Tibial nerve (tissue), 4 donors: ENCODE measurements around the gene CALU. TPM values are rescaled to one million over a fixed set of nuclear protein-coding genes. Genes with fewer than 3 reads are reported as not detected.
A peak's percentile ranks its signal among the peaks of the same experiment; 100 is the strongest.

Experiments used
- DNase-seq, 2 donors: peaks; one replicate each; pipeline ENCODE4 v3.0.0-alpha.2; 2019; ENCODE audit warnings: low spot score in 2 of 2
- H3K27ac ChIP-seq, 4 donors: fragments of 200-600 bp; sonication (generic) in 3 of 4; one replicate each; pipeline ENCODE4 v1.5.1; 2017 to 2019; ENCODE audit warnings: mild to moderate bottlenecking in 1 of 4
- H3K27me3 ChIP-seq, 2 donors: fragments of 200-600 bp; sonication (generic) in 1 of 2; one replicate each; pipeline versions ENCODE4 v1.5.1 to v1.6.0; 2017 to 2019
- H3K36me3 ChIP-seq, 3 donors: fragments of 200-600 bp; sonication (generic); one replicate each; pipeline ENCODE4 v1.5.1; 2018 to 2019
- H3K4me1 ChIP-seq, 4 donors: fragments of 200-600 bp; sonication (generic) in 3 of 4; one replicate each; pipeline ENCODE4 v1.5.1; 2017 to 2019
- H3K4me3 ChIP-seq, 4 donors: fragments of 200-600 bp; sonication (generic) in 3 of 4; one replicate each; pipeline ENCODE4 v1.5.1; 2017 to 2019; ENCODE audit warnings: mild to moderate bottlenecking in 1 of 4, moderate library complexity in 1 of 4
- H3K9me3 ChIP-seq, 4 donors: fragments of 200-600 bp; sonication (generic) in 3 of 4; one replicate each; pipeline ENCODE4 v1.5.1; 2017 to 2019
- CTCF ChIP-seq, 5 experiments: fragments of 200-600 bp in 3 of 5; fragments of 450-650 bp in 2 of 5; sonication (generic) in 3 of 5; IDR thresholded peaks; one replicate each; pipeline ENCODE4 v1.5.1; 2016 to 2019; ENCODE audit warnings: antibody characterized with exemption in 5 of 5, mild to moderate bottlenecking in 3 of 5, moderate library complexity in 2 of 5
- EP300 ChIP-seq, 2 donors: sonication (generic); formaldehyde crosslinking; IDR thresholded peaks; one replicate each; pipeline ENCODE4 v1.6.1; 2017; ENCODE audit warnings: antibody characterized with exemption in 2 of 2, mild to moderate bottlenecking in 1 of 2
- POLR2A ChIP-seq, 2 donors: fragments of 450-650 bp; IDR thresholded peaks; one replicate each; pipeline ENCODE4 v1.6.1; 2017; ENCODE audit warnings: antibody characterized with exemption in 2 of 2, mild to moderate bottlenecking in 2 of 2, moderate library complexity in 2 of 2
- WGBS, 2 donors: methylation state at CpG; one replicate each; pipeline ENCODE4 v1.1.5; 2018; 5-methylcytosine and 5-hydroxymethylcytosine counted together
- total RNA-seq, 4 donors: library from RNA; depleted of rRNA; stranded (reverse); fragments of >200 nt; gene quantifications; one replicate each; pipeline ENCODE4 v1.1.0, GENCODE V29; 2016

The CALU gene
- total RNA-seq, 4 donors from 2014 or later = 77.3 to 94.8 (median 90.0) TPM

GRCh38 chr7:128734890-128735289 is 4.3 kb upstream of the CALU start:
- H3K4me3 ChIP-seq = no peak overlapping the region
- H3K27me3 ChIP-seq = no peaks in the 10 kb centered on the region
- no peaks in the 10 kb centered on the region for H3K9me3 ChIP-seq
- peaks cover 0 to 8% (median 0%) of the 10 kb centered on the region in 4 donors for H3K4me1 ChIP-seq
- H3K36me3 ChIP-seq = no peaks in the 10 kb centered on the region
- WGBS, 2 donors = 91 to 100% methylated on average over 1 of the region's 1 CpG
- no peak overlapping the region for H3K27ac ChIP-seq
- TF ChIP-seq CTCF (IDR thresholded peaks at IDR 0.05) (no peak), EP300 (IDR thresholded peaks at IDR 0.05) (no peak), POLR2A (IDR thresholded peaks at IDR 0.05) (no peak)
- DNase-seq = no peak

- WGBS, 2 donors = 84 to 89% methylated on average over 5 of the region's 5 CpGs
- H3K36me3 ChIP-seq = no peaks in the 10 kb centered on the region
- peaks cover 0 to 12% (median 2%) of the 10 kb centered on the region in 4 donors for H3K4me1 ChIP-seq
- H3K27me3 ChIP-seq = no peaks in the 10 kb centered on the region
- no peak overlapping the region for H3K27ac ChIP-seq
- TF ChIP-seq CTCF (IDR thresholded peaks at IDR 0.05) = no peak
- no peak for TF ChIP-seq POLR2A (IDR thresholded peaks at IDR 0.05)
- no peak for TF ChIP-seq EP300 (IDR thresholded peaks at IDR 0.05)
- no peak overlapping the region for H3K4me3 ChIP-seq
- H3K9me3 ChIP-seq = no peaks in the 10 kb centered on the region
- DNase-seq = no peak
These were observed 3.7 kb upstream of the CALU start for GRCh38 chr7:128735436-128735835.

- Histone ChIP-seq H3K36me3 (no peaks in the 10 kb centered on the region), H3K4me1 (peaks cover 0 to 32% (median 15%) of the 10 kb centered on the region in 4 donors), H3K27me3 (no peaks in the 10 kb centered on the region), H3K27ac (no peak overlapping the region), H3K9me3 (no peaks in the 10 kb centered on the region), H3K4me3 (no peak overlapping the region)
- no peak for TF ChIP-seq EP300 (IDR thresholded peaks at IDR 0.05)
- TF ChIP-seq CTCF (IDR thresholded peaks at IDR 0.05) = no peak
- no peak for TF ChIP-seq POLR2A (IDR thresholded peaks at IDR 0.05)
- WGBS, 2 donors = 94 to 100% methylated on average over 4 of the region's 4 CpGs
- no peak for DNase-seq
These were observed 1.7 kb upstream of the CALU start for GRCh38 chr7:128737441-128737840.

GRCh38 chr7:128737867-128738385 is 1.2 kb upstream of the CALU start:
- H3K27ac ChIP-seq = peak overlapping the region in 3 of 4 donors; percentile 89 to 96 (median 93)
- peaks cover 0 to 37% (median 16%) of the 10 kb centered on the region in 4 donors for H3K4me1 ChIP-seq
- no peak for TF ChIP-seq POLR2A (IDR thresholded peaks at IDR 0.05)
- TF ChIP-seq EP300 (IDR thresholded peaks at IDR 0.05) = no peak
- TF ChIP-seq CTCF (IDR thresholded peaks at IDR 0.05) = no peak
- 12 to 24% methylated on average over 1 of the region's 1 CpG for WGBS, 2 donors
- H3K36me3 ChIP-seq = no peaks in the 10 kb centered on the region
- H3K4me3 ChIP-seq = no peak overlapping the region
- H3K27me3 ChIP-seq = no peaks in the 10 kb centered on the region
- DNase-seq = no peak
- no peaks in the 10 kb centered on the region for H3K9me3 ChIP-seq

GRCh38 chr7:128738570-128739047 is 550 bp upstream of the CALU start:
- no peak for TF ChIP-seq POLR2A (IDR thresholded peaks at IDR 0.05)
- no peak for TF ChIP-seq EP300 (IDR thresholded peaks at IDR 0.05)
- no peak for TF ChIP-seq CTCF (IDR thresholded peaks at IDR 0.05)

More at GRCh38 chr7:128738570-128739047, 550 bp upstream of the CALU start:
- no peaks in the 10 kb centered on the region for H3K9me3 ChIP-seq
- no peaks in the 10 kb centered on the region for H3K36me3 ChIP-seq
- 3 to 5% methylated on average over 8 of the region's 8 CpGs for WGBS, 2 donors
- DNase-seq = no peak
- H3K4me1 ChIP-seq = peaks cover 0 to 44% (median 18%) of the 10 kb centered on the region in 4 donors
- H3K27me3 ChIP-seq = no peaks in the 10 kb centered on the region
- peak overlapping the region; percentile 77 to 96 (median 91) for H3K27ac ChIP-seq
- H3K4me3 ChIP-seq = peak overlapping the region; percentile 67 to 88 (median 77)
